Measurements from ENCODE around the gene APOB. TPM values are rescaled to one million over a fixed set of nuclear protein-coding genes. Genes with fewer than 3 reads are reported as not detected.

The APOB gene
- total RNA-seq, 1 donor from 2014 or later = not detected

- no peak for ATAC-seq (ENCODE audit: low read depth)
Measured at GRCh38 chr2:21008790-21009661, 34.8 kb downstream of the APOB start.

GRCh38 chr2:21008014-21008789, 35.7 kb downstream of the APOB start:
- intact Hi-C loops (cut with micrococcal nuclease) = no loop called here
- DNase-seq (no peak), ATAC-seq (ENCODE audit: low read depth) (no peak)
- CTCF ChIA-PET = no interaction called here
- Mint-ChIP-seq H3K36me3 (ENCODE audit: low read depth) (no peaks in the 10 kb centered on the region), H3K4me3 (no peak overlapping the region), H3K9me3 (no peaks in the 10 kb centered on the region), H3K27ac (no peak overlapping the region), H3K4me1 (no peaks in the 10 kb centered on the region), H3K27me3 (no peaks in the 10 kb centered on the region)
- TF ChIP-seq CTCF (IDR thresholded peaks at IDR 0.05) = no peak
- POLR2A ChIA-PET = no interaction called here

More at GRCh38 chr2:21008790-21009661, 34.8 kb downstream of the APOB start:
- no peak for TF ChIP-seq CTCF (IDR thresholded peaks at IDR 0.05)
- peaks cover 3% of the 10 kb centered on the region for H3K27me3 Mint-ChIP-seq
- H3K36me3 Mint-ChIP-seq (ENCODE audit: low read depth) = no peaks in the 10 kb centered on the region
- intact Hi-C loops (cut with micrococcal nuclease) = no loop called here
- ChIA-PET POLR2A (no interaction called here), CTCF (interaction anchor here (0.7 kb wide), 1 partner anchor 13 kb away, joined by 3 read pairs; no protein-coding TSS in a partner anchor)
- H3K4me3 Mint-ChIP-seq = no peak overlapping the region
- H3K4me1 Mint-ChIP-seq = no peaks in the 10 kb centered on the region
- no peaks in the 10 kb centered on the region for H3K9me3 Mint-ChIP-seq
- no peak overlapping the region for H3K27ac Mint-ChIP-seq
- no peak for DNase-seq

- no peaks in the 10 kb centered on the region for H3K36me3 Mint-ChIP-seq (ENCODE audit: low read depth)
- H3K9me3 Mint-ChIP-seq = no peaks in the 10 kb centered on the region
- H3K4me3 Mint-ChIP-seq = no peak overlapping the region
- POLR2A ChIA-PET = no interaction called here
- intact Hi-C loops (cut with micrococcal nuclease) = no loop called here
- no peak for ATAC-seq (ENCODE audit: low read depth)
- CTCF ChIA-PET = no interaction called here
- no peak for TF ChIP-seq CTCF (IDR thresholded peaks at IDR 0.05)
- no peak for DNase-seq
- H3K4me1 Mint-ChIP-seq = no peaks in the 10 kb centered on the region
- no peak overlapping the region for H3K27ac Mint-ChIP-seq
- no peaks in the 10 kb centered on the region for H3K27me3 Mint-ChIP-seq
Measured at GRCh38 chr2:21007129-21008013, 36.5 kb downstream of the APOB start.

GRCh38 chr2:21006423-21007128, 37.3 kb downstream of the APOB start:
- no peak for ATAC-seq (ENCODE audit: low read depth)
- no peaks in the 10 kb centered on the region for H3K4me1 Mint-ChIP-seq
- TF ChIP-seq CTCF (IDR thresholded peaks at IDR 0.05) = no peak
- no peak for DNase-seq
- H3K36me3 Mint-ChIP-seq (ENCODE audit: low read depth) = no peaks in the 10 kb centered on the region
- no peak overlapping the region for H3K27ac Mint-ChIP-seq
- no peak overlapping the region for H3K4me3 Mint-ChIP-seq
- POLR2A ChIA-PET = no interaction called here
- intact Hi-C loops (cut with micrococcal nuclease) = no loop called here
- no peaks in the 10 kb centered on the region for H3K9me3 Mint-ChIP-seq
- H3K27me3 Mint-ChIP-seq = no peaks in the 10 kb centered on the region
- CTCF ChIA-PET = no interaction called here
